HCT116 (cell line): ENCODE data around the gene SSX2IP. TPM values are rescaled to one million over a fixed set of nuclear protein-coding genes. Genes with fewer than 3 reads are reported as not detected.

ENCODE experiments used
- ATAC-seq: fragments of 200-7000 bp; cut with Tn5 transposase; 2 replicates; pipeline ENCODE4 v1.9.1; 2020; ENCODE audit warnings: mild to moderate bottlenecking, moderate library complexity
- BruUV-seq: library from RNA; stranded (reverse); fragments of 400-500 nt; replicated peaks from 2 replicates; lab custom pipeline; 2021; lab: Mats Ljungman, UMichigan
- CTCF ChIA-PET: fragments of 300-600 bp; sonication (Branson Sonifier 250); formaldehyde crosslinking; loops from one replicate; lab custom pipeline; 2021; ENCODE audit warnings: antibody characterized with exemption; lab: Charles Lee
- POLR2A ChIA-PET: fragments of 300-600, 350-600 bp; sonication (Branson Sonifier 250); formaldehyde crosslinking; loops from one replicate; lab custom pipeline; 2021; ENCODE audit warnings: antibody characterized with exemption; lab: Charles Lee
- RAD21 ChIA-PET, 2 experiments: fragments of 300-600 bp; sonication (Branson Sonifier 250); formaldehyde crosslinking; loops; one replicate each; lab custom pipeline; 2023; ENCODE audit warnings: low total read pairs in 2 of 2; ENCODE audit not compliant: uncharacterized antibody in 2 of 2, unreplicated experiment in 2 of 2, low non-redundant PET in 1 of 2; lab: Charles Lee
- DNase-seq: peaks from one replicate; pipeline ENCODE4 v3.0.0-alpha.2; 2010; ENCODE audit warnings: low read depth, low spot score
- H2AFZ ChIP-seq: fragments of 200-600 bp; shearing (Covaris generic), sonication (generic); 2 replicates; pipeline ENCODE4 v1.6.1; 2017; ENCODE audit warnings: low read depth, mixed run types, mixed read lengths, antibody characterized with exemption, low read length; ENCODE audit not compliant: poor library complexity, severe bottlenecking
- H3K27ac ChIP-seq: 2 replicates; pipeline ENCODE4 v1.5.1; 2012; ENCODE audit warnings: low read depth, low read length
- H3K27me3 ChIP-seq: fragments of 200-600 bp; sonication (generic); 2 replicates; pipeline ENCODE4 v1.6.1; 2016; ENCODE audit warnings: mixed run types, low read length, mixed read lengths; ENCODE audit not compliant: insufficient read depth
- H3K36me3 ChIP-seq, 2 experiments: fragments of 200-500 bp in 1 of 2; fragments of 200-600 bp in 1 of 2; sonication (Bioruptor generic) in 1 of 2; sonication (generic) in 1 of 2; 2 replicates each; pipeline versions ENCODE4 v1.5.1 to v1.6.1; 2014 to 2016; ENCODE audit warnings: low read length in 2 of 2, inconsistent platforms in 1 of 2, mixed read lengths in 1 of 2, mixed run types in 1 of 2; ENCODE audit not compliant: insufficient read depth in 2 of 2, control insufficient read depth in 1 of 2
- H3K4me1 ChIP-seq, 2 experiments: fragments of 200-600 bp in 1 of 2; sonication (generic) in 1 of 2; 2 replicates each; pipeline versions ENCODE4 v1.5.1 to v1.6.1; 2012 to 2017; ENCODE audit warnings: low read length in 2 of 2, inconsistent platforms in 1 of 2, mild to moderate bottlenecking in 1 of 2, mixed read lengths in 1 of 2, mixed run types in 1 of 2, moderate library complexity in 1 of 2; ENCODE audit not compliant: insufficient read depth in 2 of 2, control insufficient read depth in 1 of 2
- H3K4me2 ChIP-seq: fragments of 200-600 bp; sonication (generic); 2 replicates; pipeline ENCODE4 v1.6.1; 2017; ENCODE audit warnings: mixed run types, low read length, mixed read lengths
- H3K4me3 ChIP-seq, 2 experiments: fragments of 200-600 bp in 1 of 2; sonication (generic) in 1 of 2; replicated peaks in 1 of 2; 2 replicates each; pipeline ENCODE4 v1.5.1; 2011 to 2016; ENCODE audit warnings: low read length in 2 of 2, control low read depth in 1 of 2, low read depth in 1 of 2, mild to moderate bottlenecking in 1 of 2, mixed read lengths in 1 of 2, mixed run types in 1 of 2
- H3K79me2 ChIP-seq: fragments of 200-600 bp; sonication (generic); 2 replicates; pipeline ENCODE4 v1.6.1; 2017; ENCODE audit warnings: mild to moderate bottlenecking, mixed run types, low read length, moderate library complexity, mixed read lengths; ENCODE audit not compliant: insufficient read depth
- H3K9ac ChIP-seq: fragments of 200-600 bp; sonication (generic); 2 replicates; pipeline ENCODE4 v1.6.1; 2016; ENCODE audit warnings: low read length, mixed read lengths
- H3K9me2 ChIP-seq: fragments of 200-600 bp; sonication (generic), shearing (Covaris generic); 2 replicates; pipeline ENCODE4 v1.6.1; 2017; ENCODE audit warnings: mixed run types, mild to moderate bottlenecking, moderate library complexity; ENCODE audit not compliant: insufficient read depth
- H3K9me3 ChIP-seq, 2 experiments: fragments of 200-500 bp in 1 of 2; fragments of 200-600 bp in 1 of 2; sonication (Bioruptor generic) in 1 of 2; sonication (generic) in 1 of 2; 2 replicates each; pipeline ENCODE4 v1.6.1; 2014 to 2017; ENCODE audit warnings: low read length in 2 of 2, mixed read lengths in 2 of 2, inconsistent platforms in 1 of 2, low read depth in 1 of 2, mild to moderate bottlenecking in 1 of 2, mixed run types in 1 of 2, moderate library complexity in 1 of 2; ENCODE audit not compliant: control insufficient read depth in 1 of 2, insufficient read depth in 1 of 2
- H4K20me1 ChIP-seq: fragments of 200-600 bp; sonication (generic), shearing (Covaris generic); 2 replicates; pipeline ENCODE4 v1.6.1; 2017; ENCODE audit warnings: mixed run types, mild to moderate bottlenecking, moderate library complexity; ENCODE audit not compliant: insufficient read depth
- CBX3 ChIP-seq: IDR thresholded peaks from 2 replicates; pipeline ENCODE4 v1.6.1; 2012; ENCODE audit warnings: low read depth
- CEBPB ChIP-seq: IDR thresholded peaks from 2 replicates; pipeline ENCODE4 v1.6.1; 2012; ENCODE audit warnings: low read depth
- ELF1 ChIP-seq: IDR thresholded peaks from 2 replicates; pipeline ENCODE4 v1.6.1; 2012; ENCODE audit warnings: low read depth, borderline replicate concordance
- EZH2 ChIP-seq: fragments of 200-600 bp; sonication (generic); IDR thresholded peaks from 2 replicates; pipeline ENCODE4 v1.6.1; 2017; ENCODE audit warnings: antibody characterized with exemption, mixed run types
- EZH2phosphoT487 ChIP-seq: fragments of 200-600 bp; IDR thresholded peaks from 2 replicates; pipeline ENCODE4 v1.6.1; 2018; ENCODE audit warnings: antibody characterized with exemption, borderline replicate concordance
- FOSL1 ChIP-seq: IDR thresholded peaks from 2 replicates; pipeline ENCODE4 v1.6.1; 2012; ENCODE audit warnings: low read depth
- JUND ChIP-seq: IDR thresholded peaks from 2 replicates; pipeline ENCODE4 v1.6.1; 2012
- POLR2A ChIP-seq: IDR thresholded peaks from 2 replicates; pipeline ENCODE4 v1.7.0; 2011; ENCODE audit warnings: borderline replicate concordance; ENCODE audit not compliant: insufficient read depth, insufficient read length; ENCODE audit errors: extremely low read depth
- POLR2AphosphoS5 ChIP-seq: IDR thresholded peaks from 2 replicates; pipeline ENCODE4 v1.6.1; 2011; ENCODE audit warnings: mild to moderate bottlenecking, low read depth, low read length, moderate library complexity
- RAD21 ChIP-seq: IDR thresholded peaks from 2 replicates; pipeline ENCODE4 v1.6.1; 2012; ENCODE audit warnings: low read depth, mild to moderate bottlenecking
- REST ChIP-seq: IDR thresholded peaks from 2 replicates; pipeline ENCODE4 v1.6.1; 2012; ENCODE audit warnings: low read depth
- SIN3A ChIP-seq: IDR thresholded peaks from 2 replicates; pipeline ENCODE4 v1.6.1; 2012; ENCODE audit warnings: low read depth
- SP1 ChIP-seq: IDR thresholded peaks from 2 replicates; pipeline ENCODE4 v1.6.1; 2012; ENCODE audit warnings: low read depth
- SRF ChIP-seq: IDR thresholded peaks from 2 replicates; pipeline ENCODE4 v1.6.1; 2012; ENCODE audit warnings: low read depth
- TCF7L2 ChIP-seq: IDR thresholded peaks from 2 replicates; pipeline ENCODE4 v1.7.0; 2011; ENCODE audit warnings: borderline replicate concordance, inconsistent platforms; ENCODE audit not compliant: insufficient read depth, insufficient read length; ENCODE audit errors: extremely low read depth
- ZNF274 ChIP-seq: fragments of 200-500 bp; sonication (Bioruptor generic); IDR thresholded peaks from 2 replicates; pipeline ENCODE4 v1.6.1; 2014; ENCODE audit warnings: mild to moderate bottlenecking, low read depth, low read length, inconsistent platforms
- intact Hi-C: fragments of 100-400 bp; cut with micrococcal nuclease; formaldehyde crosslinking; loops from 2 replicates; pipeline ENCODE4 v1.10.0; 2022
- total RNA-seq: library from RNA; stranded (reverse); gene quantifications from one replicate; pipeline ENCODE4 v1.2.1, GENCODE V29; 2021; ENCODE audit not compliant: unreplicated experiment
- TF ChIP-seq, protein P1 (sequence below): IDR thresholded peaks from 2 replicates; pipeline ENCODE4 v1.6.1; 2012
- TF ChIP-seq, protein P2 (sequence below): IDR thresholded peaks from 2 replicates; pipeline ENCODE4 v1.6.1; 2012
- TF ChIP-seq, protein P3 (sequence below), 3 experiments: fragments of 200-600 bp in 1 of 3; sonication (generic) in 1 of 3; IDR thresholded peaks in 2 of 3; conservative IDR thresholded peaks in 1 of 3; 2 replicates each; pipeline ENCODE4 v1.5.1; 2012 to 2017; ENCODE audit warnings: low read depth in 2 of 3, low read length in 2 of 3, antibody characterized with exemption in 1 of 3, borderline replicate concordance in 1 of 3, control low read depth in 1 of 3, mild to moderate bottlenecking in 1 of 3, mixed read lengths in 1 of 3, mixed run types in 1 of 3, moderate library complexity in 1 of 3; ENCODE audit not compliant: insufficient read depth in 1 of 3

The SSX2IP gene
- total RNA-seq, 1 experiment from 2014 or later: 51.5 TPM

DNA sequence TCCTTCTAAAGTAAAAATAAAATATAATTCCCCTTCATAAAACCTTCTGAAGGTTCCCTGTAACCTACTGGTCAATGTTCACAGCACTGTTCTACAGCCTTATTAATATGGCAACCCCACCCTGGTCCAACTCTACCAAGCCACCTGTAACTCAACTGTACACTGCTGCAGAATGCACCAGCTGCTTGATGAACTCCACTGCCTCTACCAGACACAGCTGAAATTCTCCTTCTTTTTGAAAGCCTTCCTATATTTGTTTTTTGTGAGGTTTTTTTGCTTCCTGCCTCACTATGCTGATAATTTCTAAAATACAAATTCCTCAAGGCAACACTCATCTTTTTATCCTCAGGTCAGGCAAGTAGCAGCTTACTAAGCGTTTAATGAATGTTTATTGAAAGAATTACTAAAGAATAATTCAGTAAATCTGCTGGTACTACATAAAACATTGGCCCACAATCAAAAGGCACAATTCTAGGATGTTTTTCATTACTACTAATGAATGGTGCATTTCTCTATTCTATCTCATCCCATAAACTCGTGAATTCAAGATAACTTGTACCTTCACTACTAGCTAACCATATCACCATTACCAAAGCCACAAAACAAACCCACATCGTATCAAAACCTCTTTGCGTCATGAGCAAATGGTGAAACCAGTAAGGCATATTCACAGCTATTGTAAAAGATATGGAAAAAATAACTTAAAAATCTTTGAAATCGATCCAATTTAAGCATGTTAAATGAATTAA, 2.4 kb downstream of the SSX2IP start:
- Histone ChIP-seq H3K4me1 (peaks cover 7 to 19% of the 10 kb centered on the region in 2 experiments), H3K4me2 (peak overlapping the region; percentile 85; the same call in 1 of the 2 replicates), H3K4me3 (no peak overlapping the region), H3K27me3 (no peaks in the 10 kb centered on the region), H3K9ac (no peak overlapping the region), H3K36me3 (no peaks in the 10 kb centered on the region; a peak in 1 of 4 replicates), H3K9me3 (no peaks in the 10 kb centered on the region), H2AFZ (no peak overlapping the region), H3K9me2 (no peaks in the 10 kb centered on the region), H3K27ac (no peak overlapping the region), H3K79me2 (peaks cover 69% of the 10 kb centered on the region), H4K20me1 (no peaks in the 10 kb centered on the region)
- POLR2A ChIA-PET: no interaction called here
- intact Hi-C loops: no loop called here
- RAD21 ChIA-PET: no interaction called here
- CTCF ChIA-PET: interaction anchor here (1.9 kb wide), 1 partner anchor 67 kb away, joined by 5 read pairs; no protein-coding TSS in a partner anchor
- BruUV-seq: no TSS peak
- no peak for ATAC-seq
- TF ChIP-seq FOSL1 (no peak), POLR2A (no peak), SIN3A (no peak), TCF7L2 (no peak), CBX3 (no peak), EZH2phosphoT487 (no peak), ZNF274 (no peak), REST (no peak), POLR2AphosphoS5 (no peak), RAD21 (no peak), JUND (no peak), CEBPB (no peak), ELF1 (no peak), SRF (no peak), SP1 (no peak), EZH2 (no peak)
- TF ChIP-seq, protein P1, sequence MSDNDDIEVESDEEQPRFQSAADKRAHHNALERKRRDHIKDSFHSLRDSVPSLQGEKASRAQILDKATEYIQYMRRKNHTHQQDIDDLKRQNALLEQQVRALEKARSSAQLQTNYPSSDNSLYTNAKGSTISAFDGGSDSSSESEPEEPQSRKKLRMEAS: no peak
- TF ChIP-seq, protein P2, sequence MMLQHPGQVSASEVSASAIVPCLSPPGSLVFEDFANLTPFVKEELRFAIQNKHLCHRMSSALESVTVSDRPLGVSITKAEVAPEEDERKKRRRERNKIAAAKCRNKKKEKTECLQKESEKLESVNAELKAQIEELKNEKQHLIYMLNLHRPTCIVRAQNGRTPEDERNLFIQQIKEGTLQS: no peak
- TF ChIP-seq, protein P3, sequence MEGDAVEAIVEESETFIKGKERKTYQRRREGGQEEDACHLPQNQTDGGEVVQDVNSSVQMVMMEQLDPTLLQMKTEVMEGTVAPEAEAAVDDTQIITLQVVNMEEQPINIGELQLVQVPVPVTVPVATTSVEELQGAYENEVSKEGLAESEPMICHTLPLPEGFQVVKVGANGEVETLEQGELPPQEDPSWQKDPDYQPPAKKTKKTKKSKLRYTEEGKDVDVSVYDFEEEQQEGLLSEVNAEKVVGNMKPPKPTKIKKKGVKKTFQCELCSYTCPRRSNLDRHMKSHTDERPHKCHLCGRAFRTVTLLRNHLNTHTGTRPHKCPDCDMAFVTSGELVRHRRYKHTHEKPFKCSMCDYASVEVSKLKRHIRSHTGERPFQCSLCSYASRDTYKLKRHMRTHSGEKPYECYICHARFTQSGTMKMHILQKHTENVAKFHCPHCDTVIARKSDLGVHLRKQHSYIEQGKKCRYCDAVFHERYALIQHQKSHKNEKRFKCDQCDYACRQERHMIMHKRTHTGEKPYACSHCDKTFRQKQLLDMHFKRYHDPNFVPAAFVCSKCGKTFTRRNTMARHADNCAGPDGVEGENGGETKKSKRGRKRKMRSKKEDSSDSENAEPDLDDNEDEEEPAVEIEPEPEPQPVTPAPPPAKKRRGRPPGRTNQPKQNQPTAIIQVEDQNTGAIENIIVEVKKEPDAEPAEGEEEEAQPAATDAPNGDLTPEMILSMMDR (IDR thresholded peaks at IDR 0.05 in 2 of 3, conservative IDR thresholded peaks at IDR 0.05 in 1 of 3; ENCODE audit: borderline replicate concordance in 1 of 3, insufficient read depth in 1 of 3, low read depth in 2 of 3, low read length in 2 of 3): no peak
- DNase-seq: no peak
